Stomach (tissue), 4 donors: ENCODE results near the gene NCAM1.

Experiments used
- EP300 ChIP-seq: sonication (generic); formaldehyde crosslinking; IDR thresholded peaks from one replicate; pipeline ENCODE4 v1.6.1; 2017; ENCODE audit warnings: antibody characterized with exemption
- POLR2A ChIP-seq, 4 donors: fragments of 450-650 bp; IDR thresholded peaks; one replicate each; pipeline ENCODE4 v1.6.1; 2016; ENCODE audit warnings: antibody characterized with exemption in 4 of 4, control low read depth in 2 of 4, mild to moderate bottlenecking in 1 of 4, moderate library complexity in 1 of 4
- POLR2AphosphoS5 ChIP-seq, 3 donors: sonication (generic); formaldehyde crosslinking; IDR thresholded peaks; one replicate each; pipeline ENCODE4 v1.6.1; 2016; ENCODE audit warnings: antibody characterized with exemption in 3 of 3

GRCh38 chr11:112967082-112967481 is 5.9 kb downstream of the NCAM1 start:
- TF ChIP-seq POLR2A (IDR thresholded peaks at IDR 0.05) (no peak), EP300 (no peak), POLR2AphosphoS5 (IDR thresholded peaks at IDR 0.05) (no peak)
